HepG2 (cell line): ENCODE measurements around the gene CORO1C. TPM values are rescaled to one million over a fixed set of nuclear protein-coding genes. Genes with fewer than 3 reads are reported as not detected.

Experiments
- KLF11 ChIP-seq: IDR thresholded peaks from 2 replicates; pipeline ENCODE4 v1.6.1; 2016; ENCODE audit warnings: missing compliant biosample characterization
- MAFG ChIP-seq: sonication (generic); formaldehyde crosslinking; IDR thresholded peaks from 2 replicates; pipeline ENCODE4 v1.5.1; 2020; ENCODE audit warnings: mild to moderate bottlenecking, missing genetic modification reagents
- MED13 ChIP-seq: sonication (generic); formaldehyde crosslinking; IDR thresholded peaks from 2 replicates; pipeline ENCODE4 v1.5.0; 2020; ENCODE audit warnings: missing genetic modification reagents
- PAX8 ChIP-seq: sonication (generic); formaldehyde crosslinking; IDR thresholded peaks from 2 replicates; pipeline ENCODE4 v1.8.0; 2022; ENCODE audit warnings: mild to moderate bottlenecking, missing genetic modification reagents, borderline replicate concordance
- PHF8 ChIP-seq: sonication (generic); formaldehyde crosslinking; IDR thresholded peaks from 2 replicates; pipeline ENCODE4 v1.5.0; 2020; ENCODE audit warnings: missing genetic modification reagents
- RXRA ChIP-seq: sonication (generic); formaldehyde crosslinking; IDR thresholded peaks from 2 replicates; pipeline ENCODE4 v1.5.1; 2020; ENCODE audit warnings: missing genetic modification reagents
- SALL2 ChIP-seq: sonication (generic); formaldehyde crosslinking; IDR thresholded peaks from 2 replicates; pipeline ENCODE4 v1.8.1; 2023; ENCODE audit warnings: mild to moderate bottlenecking, missing genetic modification reagents, inconsistent platforms
- ZBTB8A ChIP-seq: sonication (generic); formaldehyde crosslinking; IDR thresholded peaks from 2 replicates; pipeline ENCODE4 v1.4.0; 2020; ENCODE audit warnings: mild to moderate bottlenecking, low read depth, missing genetic modification reagents, borderline replicate concordance
- polyA plus RNA-seq, 8 experiments: library from polyadenylated mRNA; depleted of rRNA in 3 of 8; stranded (reverse) in 7 of 8; unstranded in 1 of 8; fragments of >200 nt; fragmentation: Illumina TruSeq in 4 of 8; extraction: Trizol in 4 of 8; gene quantifications; 2 replicates each; pipeline versions ENCODE4 v1.2.1 to v1.2.3, GENCODE V29; 2011 to 2016; ENCODE audit warnings: low read depth in 4 of 8, missing spikeins in 1 of 8, mixed read lengths in 1 of 8; ENCODE audit not compliant: insufficient read depth in 1 of 8
- total RNA-seq, 5 experiments: library from RNA; depleted of rRNA; stranded (reverse); fragments of >200 nt; fragmentation: Illumina TruSeq; extraction: Trizol; gene quantifications; 2 replicates each; pipeline ENCODE4 v1.2.3, GENCODE V29; 2016; ENCODE audit warnings: low read depth in 1 of 5
- TF ChIP-seq, protein P1 (sequence below): sonication (generic); formaldehyde crosslinking; IDR thresholded peaks from 2 replicates; pipeline ENCODE4 v1.5.1; 2020; ENCODE audit warnings: missing genetic modification reagents, mild to moderate bottlenecking, borderline replicate concordance
- TF ChIP-seq, protein P2 (sequence below): sonication (generic); formaldehyde crosslinking; IDR thresholded peaks from 2 replicates; pipeline ENCODE4 v1.8.0; 2022; ENCODE audit warnings: missing genetic modification reagents, mild to moderate bottlenecking, inconsistent platforms, borderline replicate concordance
- TF ChIP-seq, protein P3 (sequence below): sonication (generic); formaldehyde crosslinking; IDR thresholded peaks from 2 replicates; pipeline ENCODE4 v1.4.0; 2020; ENCODE audit warnings: missing genetic modification reagents
- TF ChIP-seq, protein P4 (sequence below): sonication (generic); formaldehyde crosslinking; IDR thresholded peaks from 2 replicates; pipeline ENCODE4 v1.4.0; 2020; ENCODE audit warnings: missing genetic modification reagents, borderline replicate concordance

CORO1C gene
- total and polyA plus RNA-seq, 2 of the 13 experiments (the other 11 are each of a cell fraction or from before 2014, with no cell fraction given), result 73.7 to 131 TPM

DNA sequence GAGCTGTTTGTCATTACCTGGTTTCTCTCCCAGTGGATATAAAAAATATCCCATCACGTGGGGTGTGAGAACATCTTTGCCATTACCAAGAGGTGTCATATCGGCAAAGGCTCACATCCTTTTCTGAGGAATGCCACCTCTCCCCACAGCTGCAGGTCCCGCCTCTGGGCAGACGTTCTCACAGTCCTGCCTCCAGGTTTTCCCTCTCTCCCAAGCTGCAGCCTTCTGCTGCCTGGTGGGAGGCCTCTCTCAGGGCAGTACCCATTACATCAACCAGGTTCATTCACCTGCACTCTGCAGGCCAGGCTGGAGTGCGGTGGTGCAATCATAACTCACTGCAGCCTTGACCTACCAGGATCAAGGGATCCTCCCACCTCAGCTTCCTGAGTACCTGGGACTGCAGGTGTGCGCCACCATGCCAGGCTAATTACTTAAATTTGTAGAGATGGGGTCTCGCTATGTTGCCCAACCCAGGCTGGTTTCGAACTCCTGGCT lies 118.5 kb downstream of the CORO1C start (continued):
- TF ChIP-seq, protein P1, sequence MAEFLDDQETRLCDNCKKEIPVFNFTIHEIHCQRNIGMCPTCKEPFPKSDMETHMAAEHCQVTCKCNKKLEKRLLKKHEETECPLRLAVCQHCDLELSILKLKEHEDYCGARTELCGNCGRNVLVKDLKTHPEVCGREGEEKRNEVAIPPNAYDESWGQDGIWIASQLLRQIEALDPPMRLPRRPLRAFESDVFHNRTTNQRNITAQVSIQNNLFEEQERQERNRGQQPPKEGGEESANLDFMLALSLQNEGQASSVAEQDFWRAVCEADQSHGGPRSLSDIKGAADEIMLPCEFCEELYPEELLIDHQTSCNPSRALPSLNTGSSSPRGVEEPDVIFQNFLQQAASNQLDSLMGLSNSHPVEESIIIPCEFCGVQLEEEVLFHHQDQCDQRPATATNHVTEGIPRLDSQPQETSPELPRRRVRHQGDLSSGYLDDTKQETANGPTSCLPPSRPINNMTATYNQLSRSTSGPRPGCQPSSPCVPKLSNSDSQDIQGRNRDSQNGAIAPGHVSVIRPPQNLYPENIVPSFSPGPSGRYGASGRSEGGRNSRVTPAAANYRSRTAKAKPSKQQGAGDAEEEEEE (CRISPR knock-in tag), result no peak
- TF ChIP-seq PAX8 (CRISPR knock-in tag), result no peak
- 0 out of 2 replicates have a peak, but pooled peaks have one; percentile 37 for TF ChIP-seq RXRA
- no peak for TF ChIP-seq KLF11
- TF ChIP-seq SALL2 (CRISPR knock-in tag), result 0 out of 2 replicates have a peak, but pooled peaks have one; percentile 29
- no peak for TF ChIP-seq PHF8 (CRISPR knock-in tag)
- TF ChIP-seq ZBTB8A (CRISPR knock-in tag), result no peak
- 0 out of 2 replicates have a peak, but pooled peaks have one; percentile 22 for TF ChIP-seq MAFG
- TF ChIP-seq, protein P2, sequence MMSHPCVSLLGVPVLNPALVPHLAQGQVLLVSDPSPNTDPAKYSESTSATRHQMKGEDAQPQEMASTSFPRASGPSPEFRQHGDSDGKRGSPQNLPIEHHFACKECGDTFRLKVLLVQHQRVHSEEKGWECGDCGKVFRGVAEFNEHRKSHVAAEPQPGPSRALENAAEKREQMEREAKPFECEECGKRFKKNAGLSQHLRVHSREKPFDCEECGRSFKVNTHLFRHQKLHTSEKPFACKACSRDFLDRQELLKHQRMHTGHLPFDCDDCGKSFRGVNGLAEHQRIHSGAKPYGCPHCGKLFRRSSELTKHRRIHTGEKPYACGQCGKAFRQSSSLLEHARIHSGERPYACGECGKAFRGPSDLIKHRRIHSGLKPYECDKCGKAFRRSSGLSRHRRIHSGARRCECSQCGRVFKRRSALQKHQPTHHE (CRISPR knock-in tag), result no peak
- TF ChIP-seq, protein P3, sequence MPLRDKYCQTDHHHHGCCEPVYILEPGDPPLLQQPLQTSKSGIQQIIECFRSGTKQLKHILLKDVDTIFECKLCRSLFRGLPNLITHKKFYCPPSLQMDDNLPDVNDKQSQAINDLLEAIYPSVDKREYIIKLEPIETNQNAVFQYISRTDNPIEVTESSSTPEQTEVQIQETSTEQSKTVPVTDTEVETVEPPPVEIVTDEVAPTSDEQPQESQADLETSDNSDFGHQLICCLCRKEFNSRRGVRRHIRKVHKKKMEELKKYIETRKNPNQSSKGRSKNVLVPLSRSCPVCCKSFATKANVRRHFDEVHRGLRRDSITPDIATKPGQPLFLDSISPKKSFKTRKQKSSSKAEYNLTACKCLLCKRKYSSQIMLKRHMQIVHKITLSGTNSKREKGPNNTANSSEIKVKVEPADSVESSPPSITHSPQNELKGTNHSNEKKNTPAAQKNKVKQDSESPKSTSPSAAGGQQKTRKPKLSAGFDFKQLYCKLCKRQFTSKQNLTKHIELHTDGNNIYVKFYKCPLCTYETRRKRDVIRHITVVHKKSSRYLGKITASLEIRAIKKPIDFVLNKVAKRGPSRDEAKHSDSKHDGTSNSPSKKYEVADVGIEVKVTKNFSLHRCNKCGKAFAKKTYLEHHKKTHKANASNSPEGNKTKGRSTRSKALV, result no peak
- TF ChIP-seq, protein P4, sequence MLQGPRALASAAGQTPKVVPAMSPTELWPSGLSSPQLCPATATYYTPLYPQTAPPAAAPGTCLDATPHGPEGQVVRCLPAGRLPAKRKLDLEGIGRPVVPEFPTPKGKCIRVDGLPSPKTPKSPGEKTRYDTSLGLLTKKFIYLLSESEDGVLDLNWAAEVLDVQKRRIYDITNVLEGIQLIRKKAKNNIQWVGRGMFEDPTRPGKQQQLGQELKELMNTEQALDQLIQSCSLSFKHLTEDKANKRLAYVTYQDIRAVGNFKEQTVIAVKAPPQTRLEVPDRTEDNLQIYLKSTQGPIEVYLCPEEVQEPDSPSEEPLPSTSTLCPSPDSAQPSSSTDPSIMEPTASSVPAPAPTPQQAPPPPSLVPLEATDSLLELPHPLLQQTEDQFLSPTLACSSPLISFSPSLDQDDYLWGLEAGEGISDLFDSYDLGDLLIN (CRISPR knock-in tag), result no peak
- TF ChIP-seq MED13 (CRISPR knock-in tag), result no peak
